Measurements from ENCODE around the gene CNTNAP2. TPM values are rescaled to one million over a fixed set of nuclear protein-coding genes. Genes with fewer than 3 reads are reported as not detected.

Gene CNTNAP2
- total and polyA plus RNA-seq, 11 donors, result 0.01 to 2.6 (median 0.31) TPM; not detected in 3

GRCh38 chr7:147321504-147321903 lies 1204.9 kb downstream of the CNTNAP2 start:
- Histone ChIP-seq H3K4me1 (no peaks in the 10 kb centered on the region), H3K27me3 (no peaks in the 10 kb centered on the region), H3K27ac (no peak overlapping the region), H3K9me3 (peaks cover 0 to 24% (median 4%) of the 10 kb centered on the region in 12 donors), H3K4me3 (no peak overlapping the region), H3K36me3 (no peaks in the 10 kb centered on the region)
- TF ChIP-seq CTCF (IDR thresholded peaks at IDR 0.05) (no peak), POLR2A (IDR thresholded peaks at IDR 0.05) (no peak)
- DNase-seq (no peak), ATAC-seq (no peak)
- intact Hi-C loops (cut with DNase I), result no loop called here
- WGBS, 4 donors, result 90 to 94% (median 91%) methylated on average over 2 of the region's 2 CpGs

DNA sequence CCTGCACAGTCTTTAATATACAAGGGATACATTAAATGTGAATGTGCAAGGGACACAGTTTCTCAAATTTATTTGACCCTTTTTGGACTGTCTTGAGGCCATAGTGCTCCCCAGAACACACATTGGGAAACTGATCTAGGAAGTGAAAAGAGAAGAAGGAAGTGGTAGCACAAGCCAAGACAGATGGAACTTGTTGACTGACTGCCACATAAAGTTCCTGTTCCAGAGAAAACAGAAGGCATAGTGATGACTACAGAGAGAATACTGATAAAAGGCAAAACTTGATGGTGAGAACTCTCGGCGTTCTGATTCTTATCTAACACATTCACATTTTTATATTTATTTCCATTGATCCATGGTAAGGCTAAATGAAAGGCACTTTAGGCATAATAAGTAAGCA lies 1216.4 kb downstream of the CNTNAP2 start:
- intact Hi-C loops (cut with DNase I), result no loop called here

GRCh38 chr7:147363101-147363500 lies 1246.5 kb downstream of the CNTNAP2 start:
- TF ChIP-seq POLR2A (IDR thresholded peaks at IDR 0.05) (no peak), CTCF (IDR thresholded peaks at IDR 0.05) (no peak)
- Histone ChIP-seq H3K27ac (no peak overlapping the region), H3K4me1 (no peaks in the 10 kb centered on the region), H3K9me3 (peaks cover 0 to 8% (median 0%) of the 10 kb centered on the region in 12 donors), H3K4me3 (no peak overlapping the region), H3K27me3 (no peaks in the 10 kb centered on the region), H3K36me3 (no peaks in the 10 kb centered on the region)
- WGBS, 4 donors, result 72 to 86% (median 78%) methylated on average over 4 of the region's 4 CpGs
- ATAC-seq (no peak), DNase-seq (no peak)
- intact Hi-C loops (cut with DNase I), result no loop called here

More for the DNA sequence above, 1216.4 kb downstream of the CNTNAP2 start:
- Histone ChIP-seq H3K27me3 (no peaks in the 10 kb centered on the region), H3K27ac (no peak overlapping the region), H3K4me1 (no peaks in the 10 kb centered on the region), H3K36me3 (no peaks in the 10 kb centered on the region), H3K9me3 (peaks cover 0 to 12% (median 0%) of the 10 kb centered on the region in 12 donors), H3K4me3 (no peak overlapping the region)
- 30 to 52% (median 40%) methylated on average over 2 of the region's 2 CpGs for WGBS, 4 donors
- no peak for DNase-seq
- TF ChIP-seq CTCF (IDR thresholded peaks at IDR 0.05) (no peak), POLR2A (IDR thresholded peaks at IDR 0.05) (no peak)
- ATAC-seq, result no peak

- DNase-seq (no peak), ATAC-seq (no peak)
- Histone ChIP-seq H3K4me1 (no peaks in the 10 kb centered on the region), H3K9me3 (no peaks in the 10 kb centered on the region), H3K27me3 (no peaks in the 10 kb centered on the region), H3K36me3 (no peaks in the 10 kb centered on the region), H3K4me3 (no peak overlapping the region), H3K27ac (no peak overlapping the region)
- TF ChIP-seq CTCF (IDR thresholded peaks at IDR 0.05) (no peak), POLR2A (IDR thresholded peaks at IDR 0.05) (no peak)
- 52 to 68% (median 58%) methylated on average over 5 of the region's 5 CpGs for WGBS, 4 donors
- intact Hi-C loops (cut with DNase I), result no loop called here
Measured at GRCh38 chr7:147376192-147376591, 1259.6 kb downstream of the CNTNAP2 start.

Measured in heart left ventricle (tissue), 16 donors.